Left kidney (tissue), 8 donors: ENCODE measurements around the gene UNC45A. TPM values are rescaled to one million over a fixed set of nuclear protein-coding genes. Genes with fewer than 3 reads are reported as not detected.
"Not testable (repeated sequence)": the region's sequence is repeated elsewhere in the genome, so short reads cannot be mapped to it uniquely, and the experiment has no call there.

Experiments
- DNase-seq: peaks from one replicate; pipeline ENCODE4 v3.0.0-alpha.2; 2013
- long read RNA-seq, 8 donors: transcript quantifications; one replicate each; lab custom pipeline, GENCODE V29; 2026
- polyA plus RNA-seq: library from polyadenylated mRNA; unstranded; fragments of 120-200 nt; gene quantifications from one replicate; pipeline ENCODE4 v1.2.1, GENCODE V29; 2013; ENCODE audit not compliant: insufficient read length

Gene UNC45A
- polyA plus RNA-seq = 60.3 TPM
- long read RNA-seq, donor 1, partial matches to known transcripts = 5 of 9 reads
- long read RNA-seq, donor 1, other reads (novel, unspliced or antisense) = 0 of 9 reads
- long read RNA-seq, donor 2, partial matches to known transcripts = 6 of 10 reads
- long read RNA-seq, donor 2, other reads (novel, unspliced or antisense) = 0 of 10 reads
- long read RNA-seq, donor 3, partial matches to known transcripts = 34 of 51 reads
- long read RNA-seq, donor 3, other reads (novel, unspliced or antisense) = 16 of 51 reads
- long read RNA-seq, donor 4 = 0 reads
- long read RNA-seq, donor 5, transcript UNC45A-202 (20 exons, 3,252 nt) = major isoform, 5 of 47 reads
- long read RNA-seq, donor 5, partial matches to known transcripts = 42 of 47 reads
- long read RNA-seq, donor 5, other reads (novel, unspliced or antisense) = 0 of 47 reads
- long read RNA-seq, donor 6, transcript UNC45A-202 (20 exons, 3,252 nt) = major isoform, 6 of 46 reads
- long read RNA-seq, donor 6, partial matches to known transcripts = 40 of 46 reads
- long read RNA-seq, donor 6, other reads (novel, unspliced or antisense) = 0 of 46 reads
- long read RNA-seq, donor 7, transcript UNC45A-202 (20 exons, 3,252 nt) = major isoform, 6 of 56 reads
- long read RNA-seq, donor 7, partial matches to known transcripts = 50 of 56 reads
- long read RNA-seq, donor 7, other reads (novel, unspliced or antisense) = 0 of 56 reads
- long read RNA-seq, donor 8, partial matches to known transcripts = 0 of 4 reads
- long read RNA-seq, donor 8, other reads (novel, unspliced or antisense) = 0 of 4 reads

- peak; percentile 90 for DNase-seq
Measured at GRCh38 chr15:90934949-90935751, at the start of gene UNC45A. UNC45A (plus strand) TSS chr15:90935285; CDS start chr15:90935325, 40 bp downstream.

- no peak for DNase-seq
Measured at GRCh38 chr15:90885432-90886290, 49.4 kb upstream of the UNC45A start.

GRCh38 chr15:90886291-90886614 lies 48.8 kb upstream of the UNC45A start:
- DNase-seq = no peak

- DNase-seq = no peak
Measured at GRCh38 chr15:90887037-90887481, 48.0 kb upstream of the UNC45A start.

- no peak for DNase-seq
Measured at GRCh38 chr15:90889313-90889730, 45.8 kb upstream of the UNC45A start.

- DNase-seq = no peak
Measured at GRCh38 chr15:90889736-90890456, 45.2 kb upstream of the UNC45A start.

- no peak for DNase-seq
Measured at GRCh38 chr15:90890839-90891238, 44.2 kb upstream of the UNC45A start.

GRCh38 chr15:90891346-90891949 lies 43.6 kb upstream of the UNC45A start:
- no peak for DNase-seq

- DNase-seq = no peak
Measured at GRCh38 chr15:90892023-90892422, 43.1 kb upstream of the UNC45A start.

GRCh38 chr15:90892498-90893174 lies 42.4 kb upstream of the UNC45A start:
- DNase-seq = no peak

GRCh38 chr15:90893175-90894090 lies 41.7 kb upstream of the UNC45A start:
- DNase-seq = no peak

GRCh38 chr15:90895571-90896117 lies 39.4 kb upstream of the UNC45A start:
- no peak for DNase-seq

GRCh38 chr15:90897131-90897655 lies 37.9 kb upstream of the UNC45A start:
- not testable (repeated sequence) for DNase-seq

- DNase-seq = no peak
Measured at GRCh38 chr15:90901175-90902039, 33.7 kb upstream of the UNC45A start.

- DNase-seq = peak; percentile 72
Measured at GRCh38 chr15:90902040-90902839, 32.8 kb upstream of the UNC45A start.
